Measurements from ENCODE around the gene SLC1A1.

- TF ChIP-seq POLR2A (IDR thresholded peaks at IDR 0.05) (no peak), CTCF (IDR thresholded peaks at IDR 0.05) (no peak)
Measured at GRCh38 chr9:4620057-4620765, 129.9 kb downstream of the SLC1A1 start.

All from uterus (tissue), 2 donors.